ENCODE data around the gene ECPAS.

DNA sequence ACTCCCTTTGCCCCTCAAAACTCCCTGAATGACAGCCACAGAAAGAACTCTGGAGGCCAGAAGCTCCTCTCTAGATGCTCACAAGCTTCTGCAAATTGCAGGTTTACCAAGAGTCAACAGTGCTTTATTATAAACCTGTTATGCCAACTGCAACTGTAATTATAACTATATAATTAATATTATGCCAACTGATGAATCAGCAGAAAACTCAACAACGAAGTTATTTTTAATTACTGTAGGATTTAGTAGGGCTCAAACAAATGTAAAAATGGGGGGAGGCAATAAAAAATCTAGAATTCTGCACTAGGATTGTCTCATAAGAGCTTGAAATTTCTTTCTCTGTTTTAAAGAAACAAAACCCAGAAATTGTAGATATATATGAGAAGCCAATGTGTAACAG, 117.2 kb downstream of the ECPAS start:
- no peak for TF ChIP-seq ZNF274 (IDR thresholded peaks at IDR 0.05; ENCODE audit: low read depth, low read length)
- TF ChIP-seq YY1 (IDR thresholded peaks at IDR 0.05; ENCODE audit: insufficient read depth, insufficient read length): no peak

All from NT2/D1 (cell line).